Calu3 (cell line): ENCODE measurements around the gene DPH1. TPM values are rescaled to one million over a fixed set of nuclear protein-coding genes. Genes with fewer than 3 reads are reported as not detected.
"Not testable (repeated sequence)": the region's sequence is repeated elsewhere in the genome, so short reads cannot be mapped to it uniquely, and the experiment has no call there.

ENCODE experiments used
- BruUV-seq: library from RNA; stranded (reverse); fragments of 400-500 nt; replicated peaks from 2 replicates; lab custom pipeline; 2021; lab: Mats Ljungman, UMichigan
- CTCF ChIA-PET: fragments of 300-600 bp; sonication (Branson Sonifier 250); formaldehyde crosslinking; loops from one replicate; lab custom pipeline; 2022; ENCODE audit warnings: antibody characterized with exemption; lab: Charles Lee
- DNase-seq: peaks from one replicate; pipeline ENCODE4 v3.0.0; 2022
- H3K27ac Mint-ChIP-seq: one replicate; pipeline ENCODE4 v1.8.0; 2022; ENCODE audit warnings: mixed read lengths; ENCODE audit not compliant: unreplicated experiment
- H3K27me3 Mint-ChIP-seq: one replicate; pipeline ENCODE4 v1.8.0; 2022; ENCODE audit warnings: mixed read lengths; ENCODE audit not compliant: unreplicated experiment
- H3K36me3 Mint-ChIP-seq: one replicate; pipeline ENCODE4 v1.8.0; 2022; ENCODE audit warnings: mild to moderate bottlenecking, moderate library complexity, mixed read lengths; ENCODE audit not compliant: insufficient read depth, unreplicated experiment
- H3K4me1 Mint-ChIP-seq: one replicate; pipeline ENCODE4 v1.8.0; 2022; ENCODE audit warnings: mild to moderate bottlenecking, low read depth, mixed read lengths; ENCODE audit not compliant: unreplicated experiment
- H3K4me3 Mint-ChIP-seq: one replicate; pipeline ENCODE4 v1.8.0; 2022; ENCODE audit warnings: mild to moderate bottlenecking, low read depth, moderate library complexity, mixed read lengths; ENCODE audit not compliant: unreplicated experiment
- H3K9me3 Mint-ChIP-seq: one replicate; pipeline ENCODE4 v1.8.0; 2022; ENCODE audit warnings: low read depth, mixed read lengths; ENCODE audit not compliant: unreplicated experiment
- CTCF ChIP-seq: fragments of 200-600 bp; IDR thresholded peaks from one replicate; pipeline ENCODE4 v1.8.0; 2022; ENCODE audit warnings: antibody characterized with exemption; ENCODE audit not compliant: unreplicated experiment
- intact Hi-C: fragments of 100-400 bp; cut with micrococcal nuclease; formaldehyde crosslinking; loops from one replicate; pipeline ENCODE4 v1.10.0; 2022; ENCODE audit not compliant: unreplicated experiment
- total RNA-seq: library from RNA; stranded (reverse); gene quantifications from 2 replicates; pipeline ENCODE4 v1.2.3, GENCODE V29; 2022

The DPH1 gene
- total RNA-seq, 1 experiment from 2014 or later: 24.7 TPM

GRCh38 chr17:2011411-2012371 lies 18.3 kb upstream of the DPH1 start:
- CTCF ChIA-PET: interaction anchor here (1.1 kb wide), 1 partner anchor 14 kb away, joined by 4 read pairs; no protein-coding TSS in a partner anchor
- H3K36me3 Mint-ChIP-seq: peaks cover 5% of the 10 kb centered on the region
- peaks cover 29% of the 10 kb centered on the region for H3K27me3 Mint-ChIP-seq
- H3K4me3 Mint-ChIP-seq: no peak overlapping the region
- no peak overlapping the region for H3K27ac Mint-ChIP-seq
- DNase-seq: peak; percentile 53
- no peak for TF ChIP-seq CTCF
- intact Hi-C loops: no loop called here
- H3K4me1 Mint-ChIP-seq: no peaks in the 10 kb centered on the region
- BruUV-seq: no TSS peak
- H3K9me3 Mint-ChIP-seq: no peaks in the 10 kb centered on the region

GRCh38 chr17:2012499-2012898 lies 17.5 kb upstream of the DPH1 start:
- TF ChIP-seq CTCF: no peak
- peaks cover 37% of the 10 kb centered on the region for H3K27me3 Mint-ChIP-seq
- H3K36me3 Mint-ChIP-seq: peaks cover 5% of the 10 kb centered on the region

GRCh38 chr17:2013220-2013993 lies 16.5 kb upstream of the DPH1 start:
- DNase-seq, intact Hi-C loops, H3K4me1 Mint-ChIP-seq, H3K9me3 Mint-ChIP-seq, H3K27ac Mint-ChIP-seq, BruUV-seq, H3K4me3 Mint-ChIP-seq, H3K36me3 Mint-ChIP-seq: not testable (repeated sequence)
- CTCF ChIA-PET: interaction anchor here (0.5 to 1.2 kb wide), 3 partner anchors 13 to 95 kb away, joined by 3 to 4 read pairs (median 3); no protein-coding TSS in a partner anchor
- peaks cover 46% of the 10 kb centered on the region for H3K27me3 Mint-ChIP-seq

More at GRCh38 chr17:2012499-2012898, 17.5 kb upstream of the DPH1 start:
- intact Hi-C loops: no loop called here
- no TSS peak for BruUV-seq
- H3K9me3 Mint-ChIP-seq: no peaks in the 10 kb centered on the region
- H3K4me3 Mint-ChIP-seq: no peak overlapping the region
- no peak overlapping the region for H3K27ac Mint-ChIP-seq
- CTCF ChIA-PET: interaction anchor here (1.2 kb wide), 1 partner anchor 14 kb away, joined by 3 read pairs; no protein-coding TSS in a partner anchor
- H3K4me1 Mint-ChIP-seq: no peaks in the 10 kb centered on the region
- DNase-seq: no peak

GRCh38 chr17:2013994-2014317 lies 16.0 kb upstream of the DPH1 start:
- no peak for TF ChIP-seq CTCF
- peaks cover 5% of the 10 kb centered on the region for H3K36me3 Mint-ChIP-seq
- intact Hi-C loops: no loop called here
- H3K27ac Mint-ChIP-seq: no peak overlapping the region
- peaks cover 51% of the 10 kb centered on the region for H3K27me3 Mint-ChIP-seq
- H3K4me1 Mint-ChIP-seq: no peaks in the 10 kb centered on the region
- BruUV-seq: no TSS peak
- H3K4me3 Mint-ChIP-seq: no peak overlapping the region
- DNase-seq: no peak
- CTCF ChIA-PET: interaction anchor here (0.6 to 1.2 kb wide), 2 partner anchors 12 to 96 kb away, joined by 3 to 4 read pairs; no protein-coding TSS in a partner anchor
- no peaks in the 10 kb centered on the region for H3K9me3 Mint-ChIP-seq
